Measurements from ENCODE around the gene MIER2.

Gene MIER2

GRCh38 chr19:391207-391557 is 46.6 kb upstream of the MIER2 start:
- TF ChIP-seq POLR2AphosphoS5 (IDR thresholded peaks at IDR 0.05; ENCODE audit: low read depth) (no peak), CTCF (IDR thresholded peaks at IDR 0.05; ENCODE audit: insufficient read depth, low read length) (no peak), GABPA (IDR thresholded peaks at IDR 0.05; ENCODE audit: low read depth) (no peak), SPI1 (IDR thresholded peaks at IDR 0.05; ENCODE audit: borderline replicate concordance, low read depth) (no peak), REST (IDR thresholded peaks at IDR 0.05; ENCODE audit: insufficient replicate concordance, low read depth) (no peak)
- DNase-seq (ENCODE audit: low read depth in 1 of 2, low spot score in 1 of 2) = no peak
- Histone ChIP-seq H3K4me3 (replicated peaks; ENCODE audit: insufficient read depth, low read length) (no peak overlapping the region), H3K27ac (replicated peaks) (no peak overlapping the region), H3K27me3 (ENCODE audit: insufficient read depth, poor library complexity, severe bottlenecking) (no peaks in the 10 kb centered on the region)

- Histone ChIP-seq H3K27me3 (ENCODE audit: insufficient read depth, poor library complexity, severe bottlenecking) (no peaks in the 10 kb centered on the region), H3K27ac (replicated peaks) (no peak overlapping the region), H3K4me3 (replicated peaks; ENCODE audit: insufficient read depth, low read length) (no peak overlapping the region)
- TF ChIP-seq GABPA (IDR thresholded peaks at IDR 0.05; ENCODE audit: low read depth) (no peak), CTCF (IDR thresholded peaks at IDR 0.05; ENCODE audit: insufficient read depth, low read length) (no peak), SPI1 (IDR thresholded peaks at IDR 0.05; ENCODE audit: borderline replicate concordance, low read depth) (no peak), REST (IDR thresholded peaks at IDR 0.05; ENCODE audit: insufficient replicate concordance, low read depth) (no peak), POLR2AphosphoS5 (IDR thresholded peaks at IDR 0.05; ENCODE audit: low read depth) (no peak)
- DNase-seq (ENCODE audit: low read depth in 1 of 2, low spot score in 1 of 2) = no peak
Observed at GRCh38 chr19:390386-391206, 46.0 kb upstream of the MIER2 start.

GRCh38 chr19:389935-390289 is 45.3 kb upstream of the MIER2 start:
- no peak for TF ChIP-seq CTCF (IDR thresholded peaks at IDR 0.05; ENCODE audit: insufficient read depth, low read length)
- no peak for TF ChIP-seq GABPA (IDR thresholded peaks at IDR 0.05; ENCODE audit: low read depth)
- TF ChIP-seq REST (IDR thresholded peaks at IDR 0.05; ENCODE audit: insufficient replicate concordance, low read depth) = no peak
- no peak for TF ChIP-seq SPI1 (IDR thresholded peaks at IDR 0.05; ENCODE audit: borderline replicate concordance, low read depth)
- no peak for TF ChIP-seq POLR2AphosphoS5 (IDR thresholded peaks at IDR 0.05; ENCODE audit: low read depth)
- no peak overlapping the region for H3K4me3 ChIP-seq (replicated peaks; ENCODE audit: insufficient read depth, low read length)
- no peaks in the 10 kb centered on the region for H3K27me3 ChIP-seq (ENCODE audit: insufficient read depth, poor library complexity, severe bottlenecking)
- no peak for DNase-seq (ENCODE audit: low read depth in 1 of 2, low spot score in 1 of 2)
- no peak overlapping the region for H3K27ac ChIP-seq (replicated peaks)
